GM23248 (cell line): Measurements from ENCODE around the gene IGFLR1. TPM values are rescaled to one million over a fixed set of nuclear protein-coding genes. Genes with fewer than 3 reads are reported as not detected.
A peak's percentile ranks its signal among the peaks of the same experiment; 100 is the strongest.

Experiments
- DNase-seq: peaks from one replicate; pipeline ENCODE4 v3.0.0-alpha.2; 2015
- H2AFZ ChIP-seq: fragments of 200-600 bp; sonication (generic); 2 replicates; pipeline ENCODE4 v1.6.1; 2016; ENCODE audit warnings: antibody characterized with exemption
- H3F3A ChIP-seq: fragments of 200-600 bp; sonication (generic); 2 replicates; pipeline ENCODE4 v1.6.1; 2016; ENCODE audit warnings: mild to moderate bottlenecking, antibody characterized with exemption, mixed run types; ENCODE audit not compliant: insufficient read depth
- H3K27ac ChIP-seq: fragments of 200-600 bp; sonication (generic); 2 replicates; pipeline ENCODE4 v1.5.1; 2016; ENCODE audit warnings: mild to moderate bottlenecking
- H3K27me3 ChIP-seq: fragments of 200-600 bp; sonication (generic); replicated peaks from 2 replicates; pipeline ENCODE4 v1.6.1; 2016; ENCODE audit warnings: mild to moderate bottlenecking; ENCODE audit not compliant: insufficient read depth
- H3K36me3 ChIP-seq: fragments of 200-600 bp; sonication (generic); 2 replicates; pipeline ENCODE4 v1.6.1; 2016; ENCODE audit warnings: low read depth, mild to moderate bottlenecking
- H3K4me1 ChIP-seq: fragments of 200-600 bp; sonication (generic); 2 replicates; pipeline ENCODE4 v1.6.1; 2016; ENCODE audit warnings: mild to moderate bottlenecking; ENCODE audit not compliant: insufficient read depth
- H3K4me2 ChIP-seq: fragments of 200-600 bp; sonication (generic); one replicate; pipeline ENCODE4 v1.6.1; 2016; ENCODE audit warnings: mild to moderate bottlenecking; ENCODE audit not compliant: unreplicated experiment
- H3K4me3 ChIP-seq: fragments of 200-600 bp; sonication (generic); 2 replicates; pipeline ENCODE4 v1.5.1; 2016; ENCODE audit warnings: mild to moderate bottlenecking
- H3K79me2 ChIP-seq: fragments of 200-600 bp; sonication (generic); 2 replicates; pipeline ENCODE4 v1.6.1; 2016; ENCODE audit warnings: mild to moderate bottlenecking; ENCODE audit not compliant: insufficient read depth
- H3K9ac ChIP-seq: fragments of 200-600 bp; sonication (generic); 2 replicates; pipeline ENCODE4 v1.6.1; 2016; ENCODE audit warnings: mild to moderate bottlenecking
- H3K9me2 ChIP-seq: fragments of 200-600 bp; sonication (generic); 2 replicates; pipeline ENCODE4 v1.6.1; 2016; ENCODE audit warnings: mixed run types, mild to moderate bottlenecking, moderate library complexity; ENCODE audit not compliant: insufficient read depth
- H3K9me3 ChIP-seq: fragments of 200-600 bp; sonication (generic); one replicate; pipeline ENCODE4 v1.6.1; 2017; ENCODE audit warnings: low read depth
- H4K20me1 ChIP-seq: fragments of 200-600 bp; sonication (generic); 2 replicates; pipeline ENCODE4 v1.6.0; 2016; ENCODE audit not compliant: insufficient read depth
- EZH2 ChIP-seq: fragments of 200-600 bp; sonication (generic); IDR thresholded peaks from 2 replicates; pipeline ENCODE4 v1.6.1; 2018; ENCODE audit warnings: antibody characterized with exemption, mild to moderate bottlenecking; ENCODE audit not compliant: insufficient read depth, poor library complexity, severe bottlenecking
- EZH2phosphoT487 ChIP-seq: fragments of 200-600 bp; sonication (generic); IDR thresholded peaks from 2 replicates; pipeline ENCODE4 v1.6.1; 2018; ENCODE audit warnings: antibody characterized with exemption, moderate library complexity, mild to moderate bottlenecking, low read depth; ENCODE audit not compliant: insufficient read depth
- WGBS, 2 experiments: methylation state at CpG; one replicate each; pipeline ENCODE4 v1.1.6; 2015 to 2017; ENCODE audit warnings: low lambda C conversion rate in 2 of 2, low coverage in 1 of 2; ENCODE audit errors: missing lambda C conversion rate in 2 of 2; 5-methylcytosine and 5-hydroxymethylcytosine counted together
- in situ Hi-C: fragments of 300-500 bp; cut with MboI; formaldehyde crosslinking; loops from 2 replicates; pipeline ENCODE4 v1.15.0; 2020
- polyA plus RNA-seq: library from polyadenylated mRNA; unstranded; fragments of >200 nt; fragmentation: Nextera tagmentation; extraction: Ambion mirVana; gene quantifications from 2 replicates; pipeline ENCODE4 v1.2.1, GENCODE V29; 2016
- total RNA-seq: library from RNA; depleted of rRNA; stranded (reverse); fragments of >200 nt; shearing (Covaris generic); gene quantifications from 2 replicates; pipeline ENCODE4 v1.2.3, GENCODE V29; 2014

IGFLR1 gene
- total and polyA plus RNA-seq, 2 experiments from 2014 or later: 1.4 to 3.2 TPM

DNA sequence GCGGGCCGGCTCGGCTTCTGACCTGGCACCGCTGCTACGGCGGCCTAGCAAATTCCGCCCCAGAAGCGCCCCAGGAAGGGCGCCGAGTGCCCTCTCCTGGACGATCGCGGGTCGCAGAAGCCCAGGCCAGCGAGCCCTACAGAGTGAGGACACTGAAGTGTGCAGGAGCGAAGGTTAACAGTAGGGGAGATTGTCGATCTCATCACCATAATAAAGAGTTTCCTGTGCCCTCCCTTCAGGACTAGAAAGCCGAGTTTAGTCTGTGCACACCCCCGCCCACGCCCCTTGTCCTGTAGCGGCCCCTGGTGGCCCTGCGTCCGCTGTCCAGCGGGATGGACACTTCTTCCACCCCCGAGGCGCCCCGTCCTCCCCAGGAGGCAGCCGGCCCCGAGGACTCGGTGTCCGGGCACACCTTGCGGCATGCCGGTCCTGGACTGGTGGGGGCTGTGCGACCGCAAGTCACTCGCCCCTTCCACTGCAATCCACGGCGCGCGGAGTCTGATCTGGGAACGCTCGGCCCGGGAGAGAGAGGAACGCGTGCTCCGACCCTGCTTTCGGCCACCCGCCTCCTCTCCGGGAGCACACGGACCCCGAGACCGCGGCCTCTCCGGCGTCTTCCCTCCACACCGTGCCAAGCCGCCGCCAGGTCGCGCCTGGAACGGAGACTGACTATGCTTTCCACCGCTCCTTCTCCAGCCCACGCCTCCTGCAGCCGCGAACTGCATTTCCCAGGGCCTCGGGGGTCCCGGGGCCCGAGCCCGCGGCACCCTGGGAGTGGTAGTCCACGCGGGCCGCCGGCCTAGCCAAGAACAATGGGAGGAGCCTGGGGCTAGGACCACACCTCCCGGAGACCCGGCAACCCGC, 25.2 kb downstream of the IGFLR1 start:
- TF ChIP-seq EZH2phosphoT487: no peak
- TF ChIP-seq EZH2: no peak
- in situ Hi-C loops: no loop called here
- H3K4me2 ChIP-seq: peak overlapping the region; percentile 86

DNA sequence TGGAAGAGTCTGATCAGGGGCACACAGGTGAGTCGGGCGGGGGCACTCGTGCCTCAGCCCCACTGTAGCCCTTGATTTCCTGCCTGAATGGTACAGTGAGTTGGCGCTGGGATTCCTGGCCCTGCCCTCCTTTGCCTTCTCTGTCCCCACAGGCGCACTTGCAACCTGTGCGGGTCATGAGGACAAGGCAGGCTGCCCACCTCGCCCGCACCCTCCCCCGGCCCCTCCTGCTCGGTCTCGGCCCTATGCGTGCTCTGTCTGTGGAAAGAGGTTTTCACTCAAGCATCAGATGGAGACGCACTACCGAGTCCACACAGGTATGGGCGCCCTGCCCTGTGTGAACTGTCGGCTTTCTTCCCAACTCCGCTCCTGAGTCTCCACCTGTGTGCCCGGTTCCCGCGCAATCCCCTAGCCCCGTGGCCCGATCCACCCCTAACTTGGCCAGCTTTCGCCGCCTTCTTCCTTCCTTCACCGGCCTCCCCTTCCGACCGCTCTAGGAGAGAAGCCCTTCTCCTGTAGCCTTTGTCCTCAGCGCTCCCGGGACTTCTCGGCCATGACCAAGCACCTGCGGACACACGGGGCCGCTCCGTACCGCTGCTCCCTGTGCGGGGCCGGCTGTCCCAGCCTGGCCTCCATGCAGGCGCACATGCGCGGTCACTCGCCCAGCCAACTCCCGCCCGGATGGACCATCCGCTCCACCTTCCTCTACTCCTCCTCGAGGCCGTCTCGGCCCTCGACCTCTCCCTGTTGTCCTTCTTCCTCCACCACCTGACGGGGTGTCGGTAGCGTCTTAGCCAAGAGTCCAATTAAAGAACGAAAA, 26.1 kb downstream of the IGFLR1 start:
- peak overlapping the region; percentile 90 for H2AFZ ChIP-seq
- peak overlapping the region; percentile 86 for H3K4me2 ChIP-seq
- no peak for TF ChIP-seq EZH2phosphoT487
- TF ChIP-seq EZH2: no peak
- peak overlapping the region; percentile 82 for H3K4me3 ChIP-seq
- H3K36me3 ChIP-seq: no peaks in the 10 kb centered on the region
- H3K27me3 ChIP-seq: no peaks in the 10 kb centered on the region
- no peaks in the 10 kb centered on the region for H3K4me1 ChIP-seq
- in situ Hi-C loops: no loop called here
- peak; percentile 71 for DNase-seq
- WGBS, 2 experiments: 2 to 5% methylated on average over 42 to 52 of the region's 52 CpGs
- no peaks in the 10 kb centered on the region for H4K20me1 ChIP-seq
- peak overlapping the region; percentile 74 for H3K9ac ChIP-seq
- peaks cover 36% of the 10 kb centered on the region for H3K79me2 ChIP-seq
- no peaks in the 10 kb centered on the region for H3K9me3 ChIP-seq
- H3K9me2 ChIP-seq: no peaks in the 10 kb centered on the region
- H3K27ac ChIP-seq: peak overlapping the region; percentile 38
- H3F3A ChIP-seq: no peaks in the 10 kb centered on the region; the same call in 1 of the 2 replicates

More for the DNA sequence above, 25.2 kb downstream of the IGFLR1 start:
- Histone ChIP-seq H3K27ac (peak overlapping the region; percentile 38), H3K36me3 (no peaks in the 10 kb centered on the region), H3K27me3 (no peaks in the 10 kb centered on the region), H3K9me3 (no peaks in the 10 kb centered on the region), H3K9me2 (no peaks in the 10 kb centered on the region), H3K4me1 (no peaks in the 10 kb centered on the region), H4K20me1 (no peaks in the 10 kb centered on the region), H3F3A (no peaks in the 10 kb centered on the region; the same call in 1 of the 2 replicates), H3K4me3 (peak overlapping the region; percentile 82), H3K9ac (peak overlapping the region; percentile 74), H3K79me2 (peaks cover 45% of the 10 kb centered on the region), H2AFZ (peak overlapping the region; percentile 90)
- peak; percentile 98 for DNase-seq
- 1 to 3% methylated on average over 56 to 71 of the region's 77 CpGs for WGBS, 2 experiments

DNA sequence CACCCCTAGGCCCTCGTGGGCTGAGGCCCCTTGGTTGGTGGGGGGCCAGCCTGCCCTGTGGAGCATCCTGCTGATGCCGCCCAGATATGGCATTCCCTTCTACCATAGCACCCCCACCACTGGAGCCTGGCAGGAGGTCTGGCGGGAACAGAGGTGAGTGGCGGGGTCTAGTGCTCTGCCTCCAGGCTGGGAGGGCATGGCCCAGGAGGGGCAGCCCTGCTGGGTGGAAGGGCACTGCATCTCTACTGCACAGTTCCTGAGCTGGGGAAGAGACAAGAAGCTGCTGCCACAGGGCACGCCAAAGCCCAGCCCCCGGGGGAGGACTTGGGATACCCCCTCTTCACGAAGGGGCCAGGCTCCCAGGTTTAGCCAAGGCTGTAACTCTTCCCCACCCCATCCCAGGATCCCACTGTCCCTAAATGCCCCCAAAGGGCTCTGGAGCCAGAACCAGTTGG, 26.9 kb downstream of the IGFLR1 start:
- H4K20me1 ChIP-seq: no peaks in the 10 kb centered on the region
- H3K4me3 ChIP-seq: no peak overlapping the region
- no peak overlapping the region for H3K9ac ChIP-seq
- no peaks in the 10 kb centered on the region for H3K36me3 ChIP-seq
- in situ Hi-C loops: no loop called here
- 75 to 76% methylated on average over 7 of the region's 7 CpGs for WGBS, 2 experiments
- no peak overlapping the region for H2AFZ ChIP-seq
- no peaks in the 10 kb centered on the region for H3K27me3 ChIP-seq
- H3F3A ChIP-seq: no peaks in the 10 kb centered on the region; the same call in 1 of the 2 replicates
- no peak for DNase-seq
- peaks cover 31% of the 10 kb centered on the region for H3K79me2 ChIP-seq
- H3K4me2 ChIP-seq: no peak overlapping the region
- no peak for TF ChIP-seq EZH2phosphoT487
- TF ChIP-seq EZH2: no peak
- no peaks in the 10 kb centered on the region for H3K9me3 ChIP-seq
- no peaks in the 10 kb centered on the region for H3K9me2 ChIP-seq
- H3K27ac ChIP-seq: no peak overlapping the region
- H3K4me1 ChIP-seq: no peaks in the 10 kb centered on the region

DNA sequence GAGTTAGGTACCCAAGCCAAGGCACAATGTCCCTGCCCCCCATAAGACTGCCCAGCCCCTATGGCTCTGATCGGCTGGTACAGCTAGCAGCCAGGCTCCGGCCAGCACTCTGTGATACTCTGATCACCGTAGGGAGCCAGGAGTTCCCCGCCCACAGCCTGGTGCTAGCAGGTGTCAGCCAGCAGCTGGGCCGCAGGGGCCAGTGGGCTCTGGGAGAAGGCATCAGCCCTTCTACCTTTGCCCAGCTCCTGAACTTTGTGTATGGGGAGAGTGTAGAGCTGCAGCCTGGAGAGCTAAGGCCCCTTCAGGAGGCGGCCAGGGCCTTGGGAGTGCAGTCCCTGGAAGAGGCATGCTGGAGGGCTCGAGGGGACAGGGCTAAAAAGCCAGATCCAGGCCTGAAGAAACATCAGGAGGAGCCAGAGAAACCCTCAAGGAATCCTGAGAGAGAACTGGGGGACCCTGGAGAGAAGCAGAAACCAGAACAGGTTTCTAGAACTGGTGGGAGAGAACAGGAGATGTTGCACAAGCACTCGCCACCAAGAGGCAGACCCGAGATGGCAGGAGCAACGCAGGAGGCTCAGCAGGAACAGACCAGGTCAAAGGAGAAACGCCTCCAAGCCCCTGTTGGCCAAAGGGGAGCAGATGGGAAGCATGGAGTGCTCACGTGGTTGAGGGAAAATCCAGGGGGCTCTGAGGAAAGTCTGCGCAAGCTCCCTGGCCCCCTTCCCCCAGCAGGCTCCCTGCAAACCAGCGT, 27.5 kb downstream of the IGFLR1 start:
- H3K4me2 ChIP-seq: no peak overlapping the region
- H3K4me1 ChIP-seq: no peaks in the 10 kb centered on the region
- no peaks in the 10 kb centered on the region for H3K27me3 ChIP-seq
- no peak for DNase-seq
- WGBS, 2 experiments: 70 to 71% methylated on average over 14 of the region's 14 CpGs
- H3K9me3 ChIP-seq: no peaks in the 10 kb centered on the region
- TF ChIP-seq EZH2phosphoT487 (no peak), EZH2 (no peak)
- H3K9ac ChIP-seq: no peak overlapping the region
- no peak overlapping the region for H3K27ac ChIP-seq
- H4K20me1 ChIP-seq: no peaks in the 10 kb centered on the region
- no peak overlapping the region for H3K4me3 ChIP-seq
- in situ Hi-C loops: no loop called here
- H2AFZ ChIP-seq: no peak overlapping the region
- H3K79me2 ChIP-seq: peaks cover 25% of the 10 kb centered on the region
- H3K9me2 ChIP-seq: no peaks in the 10 kb centered on the region
- no peaks in the 10 kb centered on the region for H3K36me3 ChIP-seq
- no peaks in the 10 kb centered on the region; the same call in 1 of the 2 replicates for H3F3A ChIP-seq
